ENCODE results near the gene LDLRAD2. TPM values are rescaled to one million over a fixed set of nuclear protein-coding genes. Genes with fewer than 3 reads are reported as not detected.

Gene LDLRAD2
- total RNA-seq, 1 donor from 2014 or later, result not detected

GRCh38 chr1:21828506-21829210, 16.6 kb downstream of the LDLRAD2 start:
- Histone ChIP-seq H3K9me3 (replicated peaks) (no peaks in the 10 kb centered on the region), H3K4me3 (no peak overlapping the region), H3K27ac (replicated peaks) (no peak overlapping the region), H3K27me3 (ENCODE audit: low read depth) (no peaks in the 10 kb centered on the region), H3K4me1 (peaks cover 12% of the 10 kb centered on the region), H3K36me3 (peaks cover 100% of the 10 kb centered on the region)
- intact Hi-C loops (cut with micrococcal nuclease), result no loop called here
- TF ChIP-seq, protein P1, sequence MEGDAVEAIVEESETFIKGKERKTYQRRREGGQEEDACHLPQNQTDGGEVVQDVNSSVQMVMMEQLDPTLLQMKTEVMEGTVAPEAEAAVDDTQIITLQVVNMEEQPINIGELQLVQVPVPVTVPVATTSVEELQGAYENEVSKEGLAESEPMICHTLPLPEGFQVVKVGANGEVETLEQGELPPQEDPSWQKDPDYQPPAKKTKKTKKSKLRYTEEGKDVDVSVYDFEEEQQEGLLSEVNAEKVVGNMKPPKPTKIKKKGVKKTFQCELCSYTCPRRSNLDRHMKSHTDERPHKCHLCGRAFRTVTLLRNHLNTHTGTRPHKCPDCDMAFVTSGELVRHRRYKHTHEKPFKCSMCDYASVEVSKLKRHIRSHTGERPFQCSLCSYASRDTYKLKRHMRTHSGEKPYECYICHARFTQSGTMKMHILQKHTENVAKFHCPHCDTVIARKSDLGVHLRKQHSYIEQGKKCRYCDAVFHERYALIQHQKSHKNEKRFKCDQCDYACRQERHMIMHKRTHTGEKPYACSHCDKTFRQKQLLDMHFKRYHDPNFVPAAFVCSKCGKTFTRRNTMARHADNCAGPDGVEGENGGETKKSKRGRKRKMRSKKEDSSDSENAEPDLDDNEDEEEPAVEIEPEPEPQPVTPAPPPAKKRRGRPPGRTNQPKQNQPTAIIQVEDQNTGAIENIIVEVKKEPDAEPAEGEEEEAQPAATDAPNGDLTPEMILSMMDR (IDR thresholded peaks at IDR 0.05; ENCODE audit: borderline replicate concordance), result no peak
- DNase-seq, result no peak

- no peak overlapping the region for H3K27ac ChIP-seq (replicated peaks)
- H3K36me3 ChIP-seq, result peaks cover 100% of the 10 kb centered on the region
- peaks cover 12% of the 10 kb centered on the region for H3K4me1 ChIP-seq
- no peak overlapping the region for H3K4me3 ChIP-seq
- H3K9me3 ChIP-seq (replicated peaks), result no peaks in the 10 kb centered on the region
- no peaks in the 10 kb centered on the region for H3K27me3 ChIP-seq (ENCODE audit: low read depth)
- DNase-seq, result no peak
- TF ChIP-seq, protein P1 (IDR thresholded peaks at IDR 0.05; ENCODE audit: borderline replicate concordance), result no peak
- intact Hi-C loops (cut with micrococcal nuclease), result no loop called here
Measured at GRCh38 chr1:21829294-21829693, 17.2 kb downstream of the LDLRAD2 start.

- Histone ChIP-seq H3K27me3 (ENCODE audit: low read depth) (no peaks in the 10 kb centered on the region), H3K9me3 (replicated peaks) (no peaks in the 10 kb centered on the region), H3K4me3 (no peak overlapping the region), H3K4me1 (no peaks in the 10 kb centered on the region), H3K36me3 (peaks cover 100% of the 10 kb centered on the region), H3K27ac (replicated peaks) (no peak overlapping the region)
- no peak for DNase-seq
- TF ChIP-seq, protein P1 (IDR thresholded peaks at IDR 0.05; ENCODE audit: borderline replicate concordance), result no peak
- intact Hi-C loops (cut with micrococcal nuclease), result no loop called here
Measured at GRCh38 chr1:21830792-21831453, 18.9 kb downstream of the LDLRAD2 start.

GRCh38 chr1:21831454-21831970, 19.4 kb downstream of the LDLRAD2 start:
- Histone ChIP-seq H3K36me3 (peaks cover 100% of the 10 kb centered on the region), H3K27me3 (ENCODE audit: low read depth) (no peaks in the 10 kb centered on the region), H3K4me1 (no peaks in the 10 kb centered on the region), H3K27ac (replicated peaks) (no peak overlapping the region), H3K9me3 (replicated peaks) (no peaks in the 10 kb centered on the region), H3K4me3 (no peak overlapping the region)
- intact Hi-C loops (cut with micrococcal nuclease), result no loop called here
- TF ChIP-seq, protein P1 (IDR thresholded peaks at IDR 0.05; ENCODE audit: borderline replicate concordance), result no peak
- DNase-seq, result no peak

DNA sequence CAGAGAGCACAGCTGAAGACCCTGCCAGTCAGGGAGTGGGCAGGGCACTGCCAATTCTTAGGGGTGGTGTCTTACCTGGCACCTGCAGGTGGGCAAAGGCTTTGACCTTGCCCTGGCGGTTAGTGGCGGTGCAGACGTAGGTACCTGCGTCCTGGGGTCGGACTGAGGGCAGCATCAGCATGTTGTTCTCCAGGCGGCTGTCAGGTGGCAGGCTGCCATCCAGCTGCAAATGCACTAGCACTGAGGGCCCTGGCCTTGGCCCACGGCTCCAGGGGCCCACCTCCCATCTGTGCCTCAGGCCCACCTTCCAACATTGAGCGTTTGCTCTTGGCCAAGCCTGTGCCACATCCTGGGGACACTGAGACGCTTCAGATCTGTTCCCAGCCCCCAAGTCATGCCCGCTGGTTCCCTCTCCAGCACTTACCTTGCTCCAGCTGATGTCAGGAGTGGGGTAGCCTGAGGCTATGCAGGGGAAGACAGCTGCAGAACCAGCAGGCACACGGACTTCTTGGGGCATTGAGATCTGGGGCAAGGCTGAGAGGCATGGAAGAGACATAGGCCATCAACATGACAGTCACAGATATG, 21.4 kb downstream of the LDLRAD2 start:
- no peak for DNase-seq
- intact Hi-C loops (cut with micrococcal nuclease), result no loop called here
- TF ChIP-seq, protein P1 (IDR thresholded peaks at IDR 0.05; ENCODE audit: borderline replicate concordance), result no peak
- H3K4me1 ChIP-seq, result no peaks in the 10 kb centered on the region
- peaks cover 100% of the 10 kb centered on the region for H3K36me3 ChIP-seq
- H3K4me3 ChIP-seq, result no peak overlapping the region
- H3K27me3 ChIP-seq (ENCODE audit: low read depth), result no peaks in the 10 kb centered on the region
- no peak overlapping the region for H3K27ac ChIP-seq (replicated peaks)
- H3K9me3 ChIP-seq (replicated peaks), result no peaks in the 10 kb centered on the region

All from left ventricle myocardium inferior (tissue), 1 donor.